SK-N-SH treated with all-trans-retinoic acid at 6 μM for 48 hours (cell line): Measurements from ENCODE around the gene AP2A2.

ENCODE experiments used
- ATAC-seq: fragments of 200-7000 bp; cut with Tn5 transposase; 3 replicates; pipeline ENCODE4 v1.9.1; 2020; ENCODE audit warnings: mild to moderate bottlenecking, moderate library complexity
- ARNTL ChIP-seq: fragments of 450-650 bp; formaldehyde crosslinking; IDR thresholded peaks from 2 replicates; pipeline ENCODE4 v1.5.0; 2020; ENCODE audit warnings: low read depth, mild to moderate bottlenecking, moderate library complexity, borderline replicate concordance
- BACH2 ChIP-seq: fragments of 250-450 bp; sonication (Bioruptor Pico); IDR thresholded peaks from 2 replicates; pipeline ENCODE4 v1.9.0; 2021; ENCODE audit warnings: mild to moderate bottlenecking, borderline replicate concordance
- CSDC2 ChIP-seq: fragments of 250-450 bp; sonication (Bioruptor Pico); IDR thresholded peaks from 2 replicates; pipeline ENCODE4 v1.5.0; 2020; ENCODE audit warnings: mild to moderate bottlenecking, moderate library complexity
- GLIS3 ChIP-seq: fragments of 250-450 bp; sonication (Bioruptor Pico); IDR thresholded peaks from 2 replicates; pipeline ENCODE4 v1.5.0; 2020; ENCODE audit warnings: mild to moderate bottlenecking, moderate library complexity
- OSR1 ChIP-seq: fragments of 250-450 bp; sonication (Bioruptor Pico); IDR thresholded peaks from 2 replicates; pipeline ENCODE4 v1.8.0; 2022; ENCODE audit warnings: moderate library complexity, mild to moderate bottlenecking, inconsistent platforms
- PPARA ChIP-seq: fragments of 250-450 bp; sonication (Bioruptor Pico); IDR thresholded peaks from 2 replicates; pipeline ENCODE4 v1.5.0; 2020; ENCODE audit warnings: mild to moderate bottlenecking, borderline replicate concordance
- RARB ChIP-seq: fragments of 250-450 bp; sonication (Bioruptor Pico); IDR thresholded peaks from 2 replicates; pipeline ENCODE4 v1.8.0; 2021; ENCODE audit warnings: mild to moderate bottlenecking, moderate library complexity
- TOX ChIP-seq: fragments of 250-450 bp; sonication (Bioruptor Pico); IDR thresholded peaks from 2 replicates; pipeline ENCODE4 v1.8.0; 2021; ENCODE audit warnings: mild to moderate bottlenecking, moderate library complexity, borderline replicate concordance
- ZC3H10 ChIP-seq: fragments of 250-450 bp; sonication (Bioruptor Pico); IDR thresholded peaks from 2 replicates; pipeline ENCODE4 v1.5.1; 2021; ENCODE audit warnings: mild to moderate bottlenecking, moderate library complexity
- ZNF70 ChIP-seq: fragments of 450-650 bp; formaldehyde crosslinking; IDR thresholded peaks from 2 replicates; pipeline ENCODE4 v1.5.0; 2020; ENCODE audit warnings: mild to moderate bottlenecking, moderate library complexity
- ZNF8 ChIP-seq: fragments of 450-650 bp; formaldehyde crosslinking; IDR thresholded peaks from 2 replicates; pipeline ENCODE4 v1.5.0; 2020; ENCODE audit warnings: mild to moderate bottlenecking, moderate library complexity
- TF ChIP-seq, protein P1 (sequence below): fragments of 250-450 bp; sonication (Bioruptor Pico); IDR thresholded peaks from 2 replicates; pipeline ENCODE4 v1.8.0; 2020; ENCODE audit warnings: mild to moderate bottlenecking, moderate library complexity, borderline replicate concordance
- TF ChIP-seq, protein P2 (sequence below): fragments of 250-450 bp; sonication (Bioruptor Pico); IDR thresholded peaks from 2 replicates; pipeline ENCODE4 v1.8.0; 2021; ENCODE audit warnings: low read depth, mild to moderate bottlenecking, moderate library complexity, borderline replicate concordance
- TF ChIP-seq, protein P3 (sequence below): fragments of 250-450 bp; sonication (Bioruptor Pico); IDR thresholded peaks from 2 replicates; pipeline ENCODE4 v1.5.0; 2020; ENCODE audit warnings: mild to moderate bottlenecking, moderate library complexity
- TF ChIP-seq, protein P4 (sequence below): fragments of 250-450 bp; sonication (Bioruptor Pico); IDR thresholded peaks from 2 replicates; pipeline ENCODE4 v1.5.1; 2020; ENCODE audit warnings: low read depth, mild to moderate bottlenecking, moderate library complexity

Gene AP2A2

DNA sequence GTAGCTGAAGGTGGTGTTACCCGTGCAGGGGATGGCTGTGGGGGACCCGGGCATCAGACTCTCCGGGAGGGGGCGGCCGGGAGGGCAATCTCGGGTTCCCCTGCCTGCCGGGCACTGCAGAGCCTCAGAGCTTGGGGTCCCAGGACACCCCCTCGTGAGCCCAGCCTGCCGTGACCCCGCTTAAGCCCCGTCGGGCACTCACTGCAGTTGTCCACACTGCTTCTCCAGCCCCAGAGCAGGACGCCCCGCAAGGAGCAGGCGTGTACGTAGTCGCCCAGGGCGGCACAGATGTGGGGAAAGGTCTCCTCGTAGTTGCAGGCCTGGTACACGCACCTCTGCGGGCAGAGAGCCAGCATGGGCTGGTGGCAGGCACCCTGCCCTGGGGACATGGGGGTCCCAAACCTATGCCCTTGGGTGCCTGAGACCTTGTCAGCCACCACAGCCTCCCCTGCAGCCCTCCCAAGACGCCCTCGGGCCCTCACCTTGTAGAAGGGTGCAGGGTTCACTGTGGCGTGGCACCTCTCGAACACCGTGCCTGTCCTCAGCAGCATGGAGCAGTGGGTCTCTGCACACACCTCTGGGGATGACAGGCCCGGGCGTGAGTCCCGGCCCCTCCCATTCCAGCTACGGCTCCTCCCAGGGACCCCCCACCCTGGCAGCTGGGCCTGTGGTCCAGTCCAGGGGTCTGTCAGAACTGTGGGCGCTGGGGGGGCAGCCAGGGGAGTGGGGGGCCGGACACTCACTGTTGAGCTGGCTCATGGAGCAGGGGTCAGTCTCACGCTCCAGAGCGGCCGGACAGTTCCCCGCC lies 102.0 kb downstream of the AP2A2 start:
- ATAC-seq = no peak
- no peak for TF ChIP-seq ZC3H10 (CRISPR knock-in tag)
- TF ChIP-seq ZNF70 = no peak
- TF ChIP-seq, protein P1, sequence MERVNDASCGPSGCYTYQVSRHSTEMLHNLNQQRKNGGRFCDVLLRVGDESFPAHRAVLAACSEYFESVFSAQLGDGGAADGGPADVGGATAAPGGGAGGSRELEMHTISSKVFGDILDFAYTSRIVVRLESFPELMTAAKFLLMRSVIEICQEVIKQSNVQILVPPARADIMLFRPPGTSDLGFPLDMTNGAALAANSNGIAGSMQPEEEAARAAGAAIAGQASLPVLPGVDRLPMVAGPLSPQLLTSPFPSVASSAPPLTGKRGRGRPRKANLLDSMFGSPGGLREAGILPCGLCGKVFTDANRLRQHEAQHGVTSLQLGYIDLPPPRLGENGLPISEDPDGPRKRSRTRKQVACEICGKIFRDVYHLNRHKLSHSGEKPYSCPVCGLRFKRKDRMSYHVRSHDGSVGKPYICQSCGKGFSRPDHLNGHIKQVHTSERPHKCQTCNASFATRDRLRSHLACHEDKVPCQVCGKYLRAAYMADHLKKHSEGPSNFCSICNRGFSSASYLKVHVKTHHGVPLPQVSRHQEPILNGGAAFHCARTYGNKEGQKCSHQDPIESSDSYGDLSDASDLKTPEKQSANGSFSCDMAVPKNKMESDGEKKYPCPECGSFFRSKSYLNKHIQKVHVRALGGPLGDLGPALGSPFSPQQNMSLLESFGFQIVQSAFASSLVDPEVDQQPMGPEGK = no peak
- TF ChIP-seq ARNTL (CRISPR knock-in tag) = no peak
- TF ChIP-seq OSR1 (CRISPR knock-in tag) = no peak
- TF ChIP-seq CSDC2 (CRISPR knock-in tag) = no peak
- TF ChIP-seq, protein P2, sequence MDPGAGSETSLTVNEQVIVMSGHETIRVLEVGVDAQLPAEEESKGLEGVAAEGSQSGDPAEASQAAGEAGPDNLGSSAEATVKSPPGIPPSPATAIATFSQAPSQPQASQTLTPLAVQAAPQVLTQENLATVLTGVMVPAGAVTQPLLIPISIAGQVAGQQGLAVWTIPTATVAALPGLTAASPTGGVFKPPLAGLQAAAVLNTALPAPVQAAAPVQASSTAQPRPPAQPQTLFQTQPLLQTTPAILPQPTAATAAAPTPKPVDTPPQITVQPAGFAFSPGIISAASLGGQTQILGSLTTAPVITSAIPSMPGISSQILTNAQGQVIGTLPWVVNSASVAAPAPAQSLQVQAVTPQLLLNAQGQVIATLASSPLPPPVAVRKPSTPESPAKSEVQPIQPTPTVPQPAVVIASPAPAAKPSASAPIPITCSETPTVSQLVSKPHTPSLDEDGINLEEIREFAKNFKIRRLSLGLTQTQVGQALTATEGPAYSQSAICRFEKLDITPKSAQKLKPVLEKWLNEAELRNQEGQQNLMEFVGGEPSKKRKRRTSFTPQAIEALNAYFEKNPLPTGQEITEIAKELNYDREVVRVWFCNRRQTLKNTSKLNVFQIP (CRISPR knock-in tag) = no peak
- TF ChIP-seq ZNF8 (CRISPR knock-in tag) = no peak
- no peak for TF ChIP-seq TOX (CRISPR knock-in tag)
- TF ChIP-seq GLIS3 = no peak
- TF ChIP-seq, protein P3, sequence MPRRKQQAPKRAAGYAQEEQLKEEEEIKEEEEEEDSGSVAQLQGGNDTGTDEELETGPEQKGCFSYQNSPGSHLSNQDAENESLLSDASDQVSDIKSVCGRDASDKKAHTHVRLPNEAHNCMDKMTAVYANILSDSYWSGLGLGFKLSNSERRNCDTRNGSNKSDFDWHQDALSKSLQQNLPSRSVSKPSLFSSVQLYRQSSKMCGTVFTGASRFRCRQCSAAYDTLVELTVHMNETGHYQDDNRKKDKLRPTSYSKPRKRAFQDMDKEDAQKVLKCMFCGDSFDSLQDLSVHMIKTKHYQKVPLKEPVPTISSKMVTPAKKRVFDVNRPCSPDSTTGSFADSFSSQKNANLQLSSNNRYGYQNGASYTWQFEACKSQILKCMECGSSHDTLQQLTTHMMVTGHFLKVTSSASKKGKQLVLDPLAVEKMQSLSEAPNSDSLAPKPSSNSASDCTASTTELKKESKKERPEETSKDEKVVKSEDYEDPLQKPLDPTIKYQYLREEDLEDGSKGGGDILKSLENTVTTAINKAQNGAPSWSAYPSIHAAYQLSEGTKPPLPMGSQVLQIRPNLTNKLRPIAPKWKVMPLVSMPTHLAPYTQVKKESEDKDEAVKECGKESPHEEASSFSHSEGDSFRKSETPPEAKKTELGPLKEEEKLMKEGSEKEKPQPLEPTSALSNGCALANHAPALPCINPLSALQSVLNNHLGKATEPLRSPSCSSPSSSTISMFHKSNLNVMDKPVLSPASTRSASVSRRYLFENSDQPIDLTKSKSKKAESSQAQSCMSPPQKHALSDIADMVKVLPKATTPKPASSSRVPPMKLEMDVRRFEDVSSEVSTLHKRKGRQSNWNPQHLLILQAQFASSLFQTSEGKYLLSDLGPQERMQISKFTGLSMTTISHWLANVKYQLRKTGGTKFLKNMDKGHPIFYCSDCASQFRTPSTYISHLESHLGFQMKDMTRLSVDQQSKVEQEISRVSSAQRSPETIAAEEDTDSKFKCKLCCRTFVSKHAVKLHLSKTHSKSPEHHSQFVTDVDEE (CRISPR knock-in tag) = no peak
- TF ChIP-seq PPARA (CRISPR knock-in tag) = no peak

DNA sequence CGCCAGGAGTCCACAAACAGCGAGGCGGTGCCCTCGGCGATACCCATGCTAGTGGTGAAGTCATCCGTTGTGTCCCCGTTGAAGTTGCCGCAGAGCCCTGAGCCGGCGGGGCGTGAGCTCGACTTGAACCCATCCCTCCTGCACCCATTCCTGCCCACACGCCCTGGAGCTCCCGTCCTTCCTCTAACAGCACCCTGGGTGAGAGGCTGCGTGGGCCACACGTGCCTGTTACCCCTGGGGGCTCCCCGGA lies 102.5 kb downstream of the AP2A2 start:
- ATAC-seq = no peak
- TF ChIP-seq, protein P4, sequence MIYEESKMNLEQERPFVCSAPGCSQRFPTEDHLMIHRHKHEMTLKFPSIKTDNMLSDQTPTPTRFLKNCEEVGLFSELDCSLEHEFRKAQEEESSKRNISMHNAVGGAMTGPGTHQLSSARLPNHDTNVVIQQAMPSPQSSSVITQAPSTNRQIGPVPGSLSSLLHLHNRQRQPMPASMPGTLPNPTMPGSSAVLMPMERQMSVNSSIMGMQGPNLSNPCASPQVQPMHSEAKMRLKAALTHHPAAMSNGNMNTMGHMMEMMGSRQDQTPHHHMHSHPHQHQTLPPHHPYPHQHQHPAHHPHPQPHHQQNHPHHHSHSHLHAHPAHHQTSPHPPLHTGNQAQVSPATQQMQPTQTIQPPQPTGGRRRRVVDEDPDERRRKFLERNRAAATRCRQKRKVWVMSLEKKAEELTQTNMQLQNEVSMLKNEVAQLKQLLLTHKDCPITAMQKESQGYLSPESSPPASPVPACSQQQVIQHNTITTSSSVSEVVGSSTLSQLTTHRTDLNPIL (CRISPR knock-in tag) = no peak
- TF ChIP-seq ZNF70 = no peak
- no peak for TF ChIP-seq OSR1 (CRISPR knock-in tag)
- TF ChIP-seq, protein P2 (CRISPR knock-in tag) = no peak
- TF ChIP-seq PPARA (CRISPR knock-in tag) = no peak
- TF ChIP-seq, all 23 proteins: peak for 0

DNA sequence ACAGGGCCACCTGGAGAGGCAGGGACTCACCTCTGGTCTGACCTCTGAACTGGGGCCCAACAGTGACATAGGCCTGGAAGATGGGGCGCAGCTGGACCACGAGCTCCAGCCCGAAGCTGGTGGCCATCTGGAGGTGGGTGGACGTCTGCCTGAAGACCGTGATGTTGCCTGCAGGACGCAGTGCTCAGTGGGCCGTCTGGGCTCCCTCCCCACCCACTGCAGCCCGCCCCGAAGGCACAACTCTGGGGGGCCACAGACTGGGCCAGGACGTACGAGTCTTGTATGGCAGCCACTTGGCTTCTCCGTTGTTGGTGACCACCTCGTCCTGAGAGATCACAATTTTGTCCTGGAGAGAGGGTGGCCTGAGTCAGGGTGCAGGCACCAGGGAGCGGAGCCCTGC lies 102.9 kb downstream of the AP2A2 start:
- no peak for ATAC-seq
- TF ChIP-seq PPARA (CRISPR knock-in tag) (no peak), RARB (no peak), BACH2 (no peak)
- TF ChIP-seq, protein P3 (CRISPR knock-in tag) = no peak
- TF ChIP-seq, all 23 proteins: peak for 0
